Endothelial cell of umbilical vein (primary cell): ENCODE measurements around the gene PRXL2A. TPM values are rescaled to one million over a fixed set of nuclear protein-coding genes. Genes with fewer than 3 reads are reported as not detected.

Experiments used
- BruUV-seq: library from RNA; stranded (reverse); fragments of 400-500 nt; replicated peaks from 2 replicates; lab custom pipeline; 2021; lab: Mats Ljungman, UMichigan
- CTCF ChIA-PET: fragments of 300-600, 350-600 bp; sonication (Branson Sonifier 250); formaldehyde crosslinking; loops from one replicate; lab custom pipeline; 2021; ENCODE audit warnings: antibody characterized with exemption, inconsistent platforms; lab: Charles Lee
- POLR2A ChIA-PET: fragments of 300-600, 350-600 bp; sonication (Branson Sonifier 250); formaldehyde crosslinking; loops from one replicate; lab custom pipeline; 2021; ENCODE audit warnings: antibody characterized with exemption, inconsistent platforms; lab: Charles Lee
- DNase-seq: peaks from one replicate; pipeline ENCODE4 v3.0.0-alpha.2; 2011; ENCODE audit warnings: low read depth, low spot score
- FAIRE-seq: peaks from 2 replicates; lab custom pipeline; 2011; peaks lifted over from hg19 to GRCh38; lab: Jason Lieb, UNC
- H2AFZ ChIP-seq: 2 replicates; pipeline ENCODE4 v1.6.0; 2012; ENCODE audit warnings: low read depth, low read length, control low read depth, inconsistent platforms
- H3K27ac ChIP-seq: 2 replicates; pipeline ENCODE4 v1.5.1; 2011; ENCODE audit warnings: low read depth, mild to moderate bottlenecking, control low read depth, low read length, moderate library complexity; ENCODE audit not compliant: insufficient read depth
- H3K27me3 ChIP-seq, 2 experiments: 2 replicates each; pipeline versions ENCODE4 v1.6.0 to v1.6.1; 2011; ENCODE audit warnings: low read length in 2 of 2, mixed read lengths in 1 of 2; ENCODE audit not compliant: control insufficient read depth in 2 of 2, insufficient read depth in 2 of 2
- H3K36me3 ChIP-seq, 2 experiments: 2 replicates in 1 of 2; 3 replicates in 1 of 2; pipeline ENCODE4 v1.5.1; 2011; ENCODE audit warnings: low read length in 2 of 2, mild to moderate bottlenecking in 1 of 2, moderate library complexity in 1 of 2; ENCODE audit not compliant: control insufficient read depth in 2 of 2, insufficient read depth in 2 of 2; ENCODE audit errors: extremely low read depth in 1 of 2
- H3K4me1 ChIP-seq: 3 replicates; pipeline ENCODE4 v1.5.1; 2011; ENCODE audit warnings: mild to moderate bottlenecking, low read length; ENCODE audit not compliant: control insufficient read depth, insufficient read depth; ENCODE audit errors: extremely low read depth
- H3K4me2 ChIP-seq: 2 replicates; pipeline ENCODE4 v1.6.1; 2011; ENCODE audit warnings: low read length, control low read depth, mixed read lengths; ENCODE audit not compliant: insufficient read depth
- H3K4me3 ChIP-seq, 3 experiments: fragments of 200-600 bp in 1 of 3; sonication (generic), shearing (Covaris generic) in 1 of 3; replicated peaks in 1 of 3; 2 replicates each; pipeline ENCODE4 v1.5.1; 2011 to 2016; ENCODE audit warnings: control low read depth in 3 of 3, low read length in 3 of 3, mild to moderate bottlenecking in 2 of 3, inconsistent platforms in 1 of 3, low read depth in 1 of 3, moderate library complexity in 1 of 3; ENCODE audit not compliant: insufficient read depth in 1 of 3
- H3K79me2 ChIP-seq: 2 replicates; pipeline ENCODE4 v1.6.0; 2012; ENCODE audit warnings: low read length, inconsistent platforms; ENCODE audit not compliant: control insufficient read depth, insufficient read depth
- H3K9ac ChIP-seq: replicated peaks from 2 replicates; pipeline ENCODE3; 2011; ENCODE audit warnings: low read length, control low read depth; ENCODE audit not compliant: insufficient read depth; ENCODE audit errors: extremely low read depth
- H3K9me1 ChIP-seq: replicated peaks from 3 replicates; pipeline ENCODE4 v1.6.0; 2011; ENCODE audit warnings: mild to moderate bottlenecking, low read length; ENCODE audit not compliant: control insufficient read depth, insufficient read depth; ENCODE audit errors: extremely low read depth
- H3K9me3 ChIP-seq: replicated peaks from 2 replicates; pipeline ENCODE4 v1.5.1; 2012; ENCODE audit warnings: low read length, inconsistent platforms; ENCODE audit not compliant: control insufficient read depth, insufficient read depth
- H4K20me1 ChIP-seq: replicated peaks from 2 replicates; pipeline ENCODE3; 2011; ENCODE audit warnings: mild to moderate bottlenecking, low read length; ENCODE audit not compliant: control insufficient read depth, insufficient read depth; ENCODE audit errors: extremely low read depth
- EZH2 ChIP-seq: IDR thresholded peaks from 2 replicates; pipeline ENCODE4 v1.6.1; 2012; ENCODE audit warnings: borderline replicate concordance, low read depth, mild to moderate bottlenecking, moderate library complexity, low read length, inconsistent platforms; ENCODE audit not compliant: severe bottlenecking
- FOS ChIP-seq: IDR thresholded peaks from 2 replicates; pipeline ENCODE4 v1.6.1; 2011; ENCODE audit warnings: mild to moderate bottlenecking, low read length, moderate library complexity, borderline replicate concordance; ENCODE audit not compliant: insufficient read depth
- GATA2 ChIP-seq: IDR thresholded peaks from 2 replicates; pipeline ENCODE4 v1.7.0; 2011; ENCODE audit warnings: low read depth, mild to moderate bottlenecking, moderate library complexity, mixed read lengths, low read length; ENCODE audit not compliant: insufficient read length, insufficient read depth
- JUN ChIP-seq: IDR thresholded peaks from 2 replicates; pipeline ENCODE4 v1.6.1; 2011; ENCODE audit warnings: borderline replicate concordance, low read depth; ENCODE audit not compliant: insufficient read length, insufficient read depth
- MYC ChIP-seq: IDR thresholded peaks from one replicate; pipeline ENCODE4 v1.6.1; 2011; ENCODE audit warnings: mild to moderate bottlenecking, low read depth, low read length
- POLR2A ChIP-seq: IDR thresholded peaks from 2 replicates; pipeline ENCODE4 v1.6.1; 2012; ENCODE audit warnings: low read depth, mild to moderate bottlenecking, control low read depth, low read length
- POLR2AphosphoS5 ChIP-seq: IDR thresholded peaks from 2 replicates; pipeline ENCODE4 v1.6.1; 2012; ENCODE audit warnings: low read depth, mild to moderate bottlenecking, control low read depth, low read length, moderate library complexity; ENCODE audit not compliant: insufficient read depth
- dilution Hi-C: fragments of 300-500 bp; cut with MboI; formaldehyde crosslinking; loops from one replicate; pipeline ENCODE4 v1.15.0; 2019; ENCODE audit warnings: low sequenced_read_pairs; ENCODE audit not compliant: extremely low pct_ligation_motif_present
- intact Hi-C: fragments of 100-400 bp; cut with micrococcal nuclease; formaldehyde crosslinking; loops from one replicate; pipeline ENCODE4 v1.10.0; 2022
- polyA plus RNA-seq, 4 experiments: library from polyadenylated mRNA; depleted of rRNA in 3 of 4; stranded (reverse) in 3 of 4; unstranded in 1 of 4; fragments of >200 nt; gene quantifications; 2 replicates each; pipeline versions ENCODE4 v1.2.1 to v1.2.3, GENCODE V29; 2011 to 2012; ENCODE audit warnings: missing spikeins in 1 of 4
- total RNA-seq: library from RNA; stranded (reverse); gene quantifications from 2 replicates; pipeline ENCODE4 v1.2.3, GENCODE V29; 2021
- TF ChIP-seq, protein P1 (sequence below), 2 donors: IDR thresholded peaks; 1 replicate in 1 of 2; 2 replicates in 1 of 2; pipeline ENCODE4 v1.5.1; 2011; ENCODE audit warnings: low read length in 2 of 2, mild to moderate bottlenecking in 2 of 2, moderate library complexity in 2 of 2, control low read depth in 1 of 2, inconsistent platforms in 1 of 2, low read depth in 1 of 2; ENCODE audit not compliant: insufficient read depth in 1 of 2; ENCODE audit errors: extremely low read depth in 1 of 2
- TF ChIP-seq, protein P2 (sequence below): IDR thresholded peaks from 2 replicates; pipeline ENCODE4 v1.6.1; 2011; ENCODE audit not compliant: insufficient read depth, insufficient read length

Gene PRXL2A
- total and polyA plus RNA-seq, 2 donors (not counting 3 experiments of a cell fraction or from before 2014, with no cell fraction given), result 113 to 321 TPM

DNA sequence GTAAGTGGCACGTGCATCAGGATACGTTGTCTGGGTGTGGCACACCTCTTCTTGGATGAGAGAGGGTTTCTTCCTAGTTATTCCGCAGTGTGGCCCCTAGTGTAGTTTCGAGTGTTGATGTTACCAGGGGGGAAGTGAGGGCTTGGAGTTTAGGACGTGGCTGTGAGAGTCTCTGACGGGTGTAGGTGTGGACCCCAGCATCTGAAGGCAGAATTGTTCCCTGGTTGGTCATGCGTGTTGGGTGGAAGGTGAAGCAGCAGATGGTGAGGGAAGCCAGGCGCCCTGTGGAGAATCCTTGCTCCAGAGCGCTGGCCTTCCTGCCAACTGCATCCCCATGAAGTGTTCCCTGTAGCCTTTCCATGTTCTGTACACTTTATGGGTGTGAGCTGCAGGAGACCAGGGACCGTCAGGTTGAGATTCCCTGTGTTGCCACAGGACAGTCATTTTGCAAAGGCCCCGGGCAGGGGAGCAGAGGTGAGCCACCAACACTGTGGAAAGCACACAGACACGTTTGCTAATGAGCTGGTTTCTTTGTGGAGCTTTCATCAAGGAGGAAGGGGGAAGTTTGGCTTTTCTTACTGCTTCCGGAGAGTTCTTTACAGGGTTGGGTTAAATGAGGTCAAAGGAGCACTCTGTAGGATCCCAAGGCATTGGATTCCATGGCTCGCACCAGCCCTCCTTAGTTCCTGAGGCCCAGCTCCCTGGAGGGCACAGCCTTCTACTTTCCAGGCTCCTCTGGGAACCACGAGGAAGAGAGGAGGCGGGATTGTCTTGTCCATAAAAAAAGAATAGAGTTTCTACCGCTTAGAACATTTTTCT, 77.8 kb downstream of the PRXL2A start:
- H3K4me1 ChIP-seq, result peaks cover 36% of the 10 kb centered on the region
- peaks cover 20% of the 10 kb centered on the region for H4K20me1 ChIP-seq
- H3K4me3 ChIP-seq, result no peak overlapping the region
- TF ChIP-seq POLR2AphosphoS5 (no peak), MYC (no peak), EZH2 (no peak), GATA2 (no peak), POLR2A (no peak), JUN (no peak), FOS (no peak)
- TF ChIP-seq, protein P1, sequence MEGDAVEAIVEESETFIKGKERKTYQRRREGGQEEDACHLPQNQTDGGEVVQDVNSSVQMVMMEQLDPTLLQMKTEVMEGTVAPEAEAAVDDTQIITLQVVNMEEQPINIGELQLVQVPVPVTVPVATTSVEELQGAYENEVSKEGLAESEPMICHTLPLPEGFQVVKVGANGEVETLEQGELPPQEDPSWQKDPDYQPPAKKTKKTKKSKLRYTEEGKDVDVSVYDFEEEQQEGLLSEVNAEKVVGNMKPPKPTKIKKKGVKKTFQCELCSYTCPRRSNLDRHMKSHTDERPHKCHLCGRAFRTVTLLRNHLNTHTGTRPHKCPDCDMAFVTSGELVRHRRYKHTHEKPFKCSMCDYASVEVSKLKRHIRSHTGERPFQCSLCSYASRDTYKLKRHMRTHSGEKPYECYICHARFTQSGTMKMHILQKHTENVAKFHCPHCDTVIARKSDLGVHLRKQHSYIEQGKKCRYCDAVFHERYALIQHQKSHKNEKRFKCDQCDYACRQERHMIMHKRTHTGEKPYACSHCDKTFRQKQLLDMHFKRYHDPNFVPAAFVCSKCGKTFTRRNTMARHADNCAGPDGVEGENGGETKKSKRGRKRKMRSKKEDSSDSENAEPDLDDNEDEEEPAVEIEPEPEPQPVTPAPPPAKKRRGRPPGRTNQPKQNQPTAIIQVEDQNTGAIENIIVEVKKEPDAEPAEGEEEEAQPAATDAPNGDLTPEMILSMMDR (IDR thresholded peaks at IDR 0.05; ENCODE audit: extremely low read depth in 1 of 2, insufficient read depth in 1 of 2, low read depth in 1 of 2, low read length in 2 of 2), result no peak
- TF ChIP-seq, protein P2, sequence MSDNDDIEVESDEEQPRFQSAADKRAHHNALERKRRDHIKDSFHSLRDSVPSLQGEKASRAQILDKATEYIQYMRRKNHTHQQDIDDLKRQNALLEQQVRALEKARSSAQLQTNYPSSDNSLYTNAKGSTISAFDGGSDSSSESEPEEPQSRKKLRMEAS, result no peak
- intact Hi-C loops (loop anchor here (1.0 kb wide), 1 partner anchor 11 kb away; no protein-coding TSS in a partner anchor), dilution Hi-C loops (no loop called here)
- CTCF ChIA-PET, result interaction anchor here (1.5 to 2.0 kb wide), 3 partner anchors 11 to 19 kb away, joined by 3 to 10 read pairs (median 9); no protein-coding TSS in a partner anchor
- peaks cover 100% of the 10 kb centered on the region for H3K79me2 ChIP-seq
- H3K27me3 ChIP-seq, result no peaks in the 10 kb centered on the region
- H3K9ac ChIP-seq, result no peak overlapping the region
- BruUV-seq, result no TSS peak
- no peak overlapping the region for H2AFZ ChIP-seq
- DNase-seq (no peak), FAIRE-seq (peak; percentile 89)
- no peak overlapping the region for H3K27ac ChIP-seq
- POLR2A ChIA-PET, result interaction anchor here (0.9 to 1.1 kb wide), 2 partner anchors 15 to 18 kb away, joined by 6 to 7 read pairs; no protein-coding TSS in a partner anchor
- no peaks in the 10 kb centered on the region for H3K9me1 ChIP-seq
- H3K4me2 ChIP-seq, result no peak overlapping the region
- H3K9me3 ChIP-seq, result no peaks in the 10 kb centered on the region
- peaks cover 21 to 27% of the 10 kb centered on the region in 2 experiments for H3K36me3 ChIP-seq

Other genes starting within 250 kb of the PRXL2A start
- gene ANXA11, start 203.0 kb upstream of the PRXL2A start, total RNA-seq, result 122 and 143 TPM in 2 replicates
- 59.2 and 68.0 TPM in 2 replicates for gene ANXA11, start 203.0 kb upstream of the PRXL2A start, polyA plus RNA-seq
- gene MAT1A, start 118.9 kb upstream of the PRXL2A start, total RNA-seq, result not detected in 2 replicates
- gene MAT1A, start 118.9 kb upstream of the PRXL2A start, polyA plus RNA-seq, result not detected in 2 replicates
- not detected in 2 replicates for gene DYDC1, start 51.8 kb upstream of the PRXL2A start, total RNA-seq
- not detected in 2 replicates for gene DYDC1, start 51.8 kb upstream of the PRXL2A start, polyA plus RNA-seq
- not detected in 2 replicates for gene DYDC2, start 51.8 kb upstream of the PRXL2A start, total RNA-seq
- not detected in 2 replicates for gene DYDC2, start 51.8 kb upstream of the PRXL2A start, polyA plus RNA-seq
- gene TSPAN14, start 45.8 kb downstream of the PRXL2A start, total RNA-seq, result 237 and 242 TPM in 2 replicates
- 210 and 211 TPM in 2 replicates for gene TSPAN14, start 45.8 kb downstream of the PRXL2A start, polyA plus RNA-seq
- not detected in 2 replicates for gene SH2D4B, start 129.4 kb downstream of the PRXL2A start, total RNA-seq
- not detected in 2 replicates for gene SH2D4B, start 129.4 kb downstream of the PRXL2A start, polyA plus RNA-seq